ENCODE data around the gene CHCHD10.
"Not testable (repeated sequence)": the region's sequence is repeated elsewhere in the genome, so short reads cannot be mapped to it uniquely, and the experiment has no call there.

CHCHD10 gene

GRCh38 chr22:23744485-23744884 lies 23.3 kb downstream of the CHCHD10 start:
- no peak for DNase-seq

- DNase-seq = no peak
These were observed 23.8 kb downstream of the CHCHD10 start for GRCh38 chr22:23744001-23744400.

GRCh38 chr22:23743303-23743705 lies 24.5 kb downstream of the CHCHD10 start:
- DNase-seq = no peak

- no peak for DNase-seq
These were observed 25.1 kb downstream of the CHCHD10 start for GRCh38 chr22:23742505-23743264.

GRCh38 chr22:23737696-23738095 lies 30.1 kb downstream of the CHCHD10 start:
- no peak for DNase-seq

GRCh38 chr22:23728108-23728507 lies 39.7 kb downstream of the CHCHD10 start:
- not testable (repeated sequence) for DNase-seq

- no peak for DNase-seq
These were observed 45.0 kb downstream of the CHCHD10 start for GRCh38 chr22:23722724-23723123.

- no peak for DNase-seq
These were observed 45.6 kb downstream of the CHCHD10 start for GRCh38 chr22:23722160-23722559.

- DNase-seq = no peak
These were observed 46.9 kb downstream of the CHCHD10 start for GRCh38 chr22:23720855-23721254.

GRCh38 chr22:23718371-23719165 lies 49.2 kb downstream of the CHCHD10 start:
- no peak for DNase-seq

- DNase-seq = peak; percentile 26 to 66
These were observed 50.7 kb downstream of the CHCHD10 start for GRCh38 chr22:23716811-23717801.

Measured in NCI-H187 (cell line).